HAP-1 (cell line): ENCODE data around the gene KASH5.

Source experiments
- DNase-seq, 2 experiments: peaks; one replicate each; pipeline ENCODE4 v3.0.0-alpha.2; 2016 to 2020; ENCODE audit warnings: low spot score in 2 of 2
- H3K27me3 ChIP-seq: fragments of 250-450 bp; sonication (Bioruptor Pico); 2 replicates; pipeline ENCODE4 v1.5.1; 2020; ENCODE audit warnings: low read depth, mild to moderate bottlenecking, moderate library complexity
- H3K36me3 ChIP-seq: fragments of 250-450 bp; sonication (Bioruptor Pico); replicated peaks from 2 replicates; pipeline ENCODE4 v1.5.1; 2020; ENCODE audit warnings: mild to moderate bottlenecking
- H3K4me1 ChIP-seq: fragments of 250-450 bp; sonication (Bioruptor Pico); 2 replicates; pipeline ENCODE4 v1.5.1; 2020; ENCODE audit warnings: mild to moderate bottlenecking
- H3K4me3 ChIP-seq: fragments of 250-450 bp; sonication (Bioruptor Pico); 2 replicates; pipeline ENCODE4 v1.5.1; 2020; ENCODE audit warnings: mild to moderate bottlenecking, moderate library complexity
- H3K9me3 ChIP-seq: fragments of 250-450 bp; sonication (Bioruptor Pico); 2 replicates; pipeline ENCODE4 v1.5.1; 2020; ENCODE audit warnings: mild to moderate bottlenecking, moderate library complexity
- in situ Hi-C: fragments of 300-500 bp; cut with MboI; formaldehyde crosslinking; loops from 3 replicates; pipeline ENCODE4 v1.14.3; 2020; ENCODE audit warnings: low sequenced_read_pairs, inconsistent platforms, mixed read lengths

KASH5 gene

DNA sequence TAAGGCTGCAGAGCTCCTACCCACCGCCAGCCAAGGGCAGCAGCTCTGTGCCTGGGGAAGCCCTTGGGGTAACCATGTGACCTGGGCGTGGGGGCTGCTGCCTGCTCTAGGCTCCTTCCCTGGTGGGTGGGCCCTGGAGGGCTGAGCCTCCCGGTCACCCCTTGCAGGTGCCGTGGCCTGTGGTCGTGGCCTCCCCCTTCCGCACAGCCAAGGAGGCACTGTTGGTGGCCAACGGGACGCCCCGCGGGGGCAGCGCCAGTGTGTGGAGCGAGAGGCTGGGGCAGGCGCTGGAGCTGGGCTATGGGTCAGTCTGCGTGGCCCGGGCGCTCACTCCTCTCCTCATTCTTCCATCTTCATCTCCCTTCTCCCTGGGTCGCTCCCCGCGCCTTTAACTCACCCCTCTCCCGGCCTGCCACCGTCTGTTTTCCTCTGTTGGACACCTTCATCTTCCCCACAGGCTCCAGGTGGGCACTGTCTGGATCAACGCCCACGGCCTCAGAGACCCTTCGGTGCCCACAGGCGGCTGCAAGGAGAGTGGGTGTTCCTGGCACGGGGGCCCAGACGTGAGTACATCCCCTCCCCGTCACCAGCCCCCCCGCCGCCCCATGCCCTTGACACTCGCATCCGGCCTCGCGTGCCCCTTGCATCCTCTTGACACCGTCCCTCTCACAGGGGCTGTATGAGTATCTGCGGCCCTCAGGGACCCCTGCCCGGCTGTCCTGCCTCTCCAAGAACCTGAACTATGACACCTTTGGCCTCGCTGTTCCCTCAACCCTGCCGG is 76.1 kb downstream of the KASH5 start:
- no peak for DNase-seq
- Histone ChIP-seq H3K4me1 (peaks cover 1% of the 10 kb centered on the region), H3K27me3 (no peaks in the 10 kb centered on the region), H3K9me3 (no peaks in the 10 kb centered on the region), H3K36me3 (no peaks in the 10 kb centered on the region; the same call in 1 of the 2 replicates), H3K4me3 (no peak overlapping the region)
- in situ Hi-C loops = no loop called here

DNA sequence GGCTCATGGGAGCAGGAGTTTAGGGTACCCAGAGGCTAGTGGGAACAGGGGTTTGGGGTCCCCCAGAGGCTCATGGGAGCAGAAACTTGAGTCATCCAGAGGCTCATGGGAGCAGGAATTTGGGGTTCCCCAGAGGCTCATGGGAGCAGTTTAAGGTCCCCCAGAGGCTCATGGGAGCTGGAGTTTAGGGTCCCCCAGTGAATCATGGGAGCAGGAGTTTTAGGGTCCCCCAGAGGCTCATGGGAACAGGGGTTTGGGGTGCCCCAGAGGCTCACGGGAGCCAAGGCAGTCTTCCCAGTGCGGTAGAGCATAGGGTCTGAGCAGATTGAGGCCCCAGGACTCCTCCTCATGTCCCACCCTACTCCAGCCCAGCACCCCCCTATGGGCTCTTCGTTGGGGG is 77.3 kb downstream of the KASH5 start:
- Histone ChIP-seq H3K4me3 (no peak overlapping the region), H3K4me1 (peaks cover 3% of the 10 kb centered on the region), H3K36me3 (peaks cover 6% of the 10 kb centered on the region; the same call in 1 of the 2 replicates), H3K27me3 (no peaks in the 10 kb centered on the region), H3K9me3 (no peaks in the 10 kb centered on the region)
- in situ Hi-C loops = no loop called here
- DNase-seq = no peak
